DND-41 (cell line): ENCODE measurements around the gene SELL.

ENCODE experiments used
- ATAC-seq: fragments of 200-7000 bp; cut with Tn5 transposase; 3 replicates; pipeline ENCODE4 v1.9.1; 2021; ENCODE audit warnings: low read depth; ENCODE audit not compliant: insufficient read depth
- DNase-seq: peaks from one replicate; pipeline ENCODE4 v3.0.0-alpha.2; 2020
- H2AFZ ChIP-seq: 2 replicates; pipeline ENCODE4 v1.6.0; 2012; ENCODE audit warnings: low read depth, low read length
- H3K27ac ChIP-seq: 2 replicates; pipeline ENCODE4 v1.5.1; 2012; ENCODE audit warnings: low read length, inconsistent platforms
- H3K27me3 ChIP-seq: fragments of 200-600 bp; sonication (generic); 2 replicates; pipeline ENCODE4 v1.6.0; 2012; ENCODE audit warnings: low read length, mild to moderate bottlenecking, inconsistent platforms; ENCODE audit not compliant: insufficient read depth, poor library complexity
- H3K36me3 ChIP-seq: 2 replicates; pipeline ENCODE4 v1.5.1; 2012; ENCODE audit warnings: low read length, inconsistent platforms; ENCODE audit not compliant: insufficient read depth
- H3K4me1 ChIP-seq: 2 replicates; pipeline ENCODE4 v1.5.1; 2012; ENCODE audit warnings: mild to moderate bottlenecking, low read length; ENCODE audit not compliant: insufficient read depth
- H3K4me2 ChIP-seq: 2 replicates; pipeline ENCODE4 v1.6.0; 2012; ENCODE audit warnings: mild to moderate bottlenecking, moderate library complexity, low read length, inconsistent platforms; ENCODE audit not compliant: insufficient read depth
- H3K4me3 ChIP-seq, 2 experiments: fragments of 200-600 bp in 1 of 2; shearing (Covaris generic) in 1 of 2; 2 replicates each; pipeline ENCODE4 v1.5.1; 2012 to 2016; ENCODE audit warnings: inconsistent platforms in 2 of 2, low read length in 2 of 2, mild to moderate bottlenecking in 2 of 2, low read depth in 1 of 2, moderate library complexity in 1 of 2
- H3K79me2 ChIP-seq: 2 replicates; pipeline ENCODE4 v1.6.0; 2012; ENCODE audit warnings: low read length, inconsistent platforms; ENCODE audit not compliant: insufficient read depth
- H3K9ac ChIP-seq: 2 replicates; pipeline ENCODE4 v1.6.0; 2012; ENCODE audit warnings: low read depth, mild to moderate bottlenecking, inconsistent platforms, low read length, moderate library complexity
- H3K9me3 ChIP-seq: 2 replicates; pipeline ENCODE4 v1.5.1; 2012; ENCODE audit warnings: low read length, moderate library complexity, mild to moderate bottlenecking, inconsistent platforms; ENCODE audit not compliant: insufficient read depth, severe bottlenecking
- H4K20me1 ChIP-seq: 2 replicates; pipeline ENCODE4 v1.6.0; 2012; ENCODE audit warnings: low read length; ENCODE audit not compliant: insufficient read depth
- CTCF ChIP-seq: IDR thresholded peaks from 2 replicates; pipeline ENCODE4 v1.5.1; 2012; ENCODE audit warnings: borderline replicate concordance, low read length, moderate library complexity, mild to moderate bottlenecking; ENCODE audit not compliant: poor library complexity, severe bottlenecking; ENCODE audit errors: extremely low read depth
- EZH2 ChIP-seq: IDR thresholded peaks from 3 replicates; pipeline ENCODE4 v1.6.1; 2012; ENCODE audit warnings: borderline replicate concordance, low read depth, mild to moderate bottlenecking, moderate library complexity, low read length, inconsistent platforms; ENCODE audit not compliant: severe bottlenecking

The SELL gene

GRCh38 chr1:169680377-169681019, 30.9 kb downstream of the SELL start:
- no peak overlapping the region for H3K27ac ChIP-seq

GRCh38 chr1:169679692-169680091, 31.7 kb downstream of the SELL start:
- Histone ChIP-seq H3K27me3 (no peaks in the 10 kb centered on the region), H3K4me1 (peaks cover 45% of the 10 kb centered on the region), H3K36me3 (no peaks in the 10 kb centered on the region), H3K9me3 (no peaks in the 10 kb centered on the region), H2AFZ (no peak overlapping the region), H4K20me1 (no peaks in the 10 kb centered on the region), H3K79me2 (no peaks in the 10 kb centered on the region), H3K9ac (no peak overlapping the region), H3K27ac (no peak overlapping the region), H3K4me3 (no peak overlapping the region), H3K4me2 (no peak overlapping the region)
- ATAC-seq (peak; percentile 69), DNase-seq (no peak)
- TF ChIP-seq CTCF, result no peak

More at GRCh38 chr1:169680377-169681019, 30.9 kb downstream of the SELL start:
- Histone ChIP-seq H4K20me1 (no peaks in the 10 kb centered on the region), H3K4me1 (peaks cover 44% of the 10 kb centered on the region), H2AFZ (no peak overlapping the region), H3K9ac (no peak overlapping the region), H3K79me2 (no peaks in the 10 kb centered on the region), H3K4me3 (no peak overlapping the region), H3K36me3 (no peaks in the 10 kb centered on the region), H3K27me3 (no peaks in the 10 kb centered on the region), H3K4me2 (no peak overlapping the region), H3K9me3 (no peaks in the 10 kb centered on the region)
- no peak for ATAC-seq
- DNase-seq, result no peak
- TF ChIP-seq EZH2, result no peak
- TF ChIP-seq CTCF, result no peak

- H3K4me1 ChIP-seq, result peaks cover 52% of the 10 kb centered on the region
- ATAC-seq (peak; percentile 71), DNase-seq (no peak)
- peak overlapping the region; percentile 64 for H3K27ac ChIP-seq
- no peaks in the 10 kb centered on the region for H3K36me3 ChIP-seq
- H2AFZ ChIP-seq, result peak overlapping the region; percentile 56
- peak overlapping the region; percentile 16; the same call in 1 of the 2 replicates for H3K4me2 ChIP-seq
- no peaks in the 10 kb centered on the region for H3K27me3 ChIP-seq
- no peaks in the 10 kb centered on the region for H3K9me3 ChIP-seq
- H3K9ac ChIP-seq, result peak overlapping the region; percentile 14; the same call in 1 of the 2 replicates
- H4K20me1 ChIP-seq, result no peaks in the 10 kb centered on the region
- H3K79me2 ChIP-seq, result no peaks in the 10 kb centered on the region
- no peak for TF ChIP-seq CTCF
- TF ChIP-seq EZH2, result no peak
- H3K4me3 ChIP-seq, result no peak overlapping the region
Measured at GRCh38 chr1:169676001-169676400, 35.4 kb downstream of the SELL start.
